Duodenal mucosa (tissue), 2 donors: ENCODE measurements around the gene OSBPL10.

Experiments used
- H3K27ac ChIP-seq: one replicate; pipeline ENCODE4 v1.7.0; 2013; ENCODE audit warnings: low read depth, low read length
- H3K27me3 ChIP-seq, 2 donors: one replicate each; pipeline ENCODE4 v1.7.0; 2013; ENCODE audit warnings: low read length in 2 of 2, control low read depth in 1 of 2; ENCODE audit not compliant: insufficient read depth in 2 of 2, control insufficient read depth in 1 of 2
- H3K36me3 ChIP-seq, 2 donors: one replicate each; pipeline ENCODE4 v1.7.0; 2013; ENCODE audit warnings: low read length in 2 of 2, control low read depth in 1 of 2; ENCODE audit not compliant: insufficient read depth in 2 of 2, control insufficient read depth in 1 of 2
- H3K4me1 ChIP-seq, 2 donors: one replicate each; pipeline ENCODE4 v1.7.0; 2013; ENCODE audit warnings: low read length in 2 of 2, control low read depth in 1 of 2; ENCODE audit not compliant: insufficient read depth in 2 of 2, control insufficient read depth in 1 of 2
- H3K4me3 ChIP-seq, 2 donors: one replicate each; pipeline ENCODE4 v1.7.0; 2013; ENCODE audit warnings: low read length in 2 of 2, low read depth in 1 of 2
- H3K9ac ChIP-seq, 2 donors: one replicate each; pipeline ENCODE4 v1.7.0; 2013; ENCODE audit warnings: low read length in 2 of 2, low read depth in 1 of 2
- H3K9me3 ChIP-seq, 2 donors: one replicate each; pipeline ENCODE4 v1.7.0; 2013; ENCODE audit warnings: low read length in 2 of 2, control low read depth in 1 of 2; ENCODE audit not compliant: control insufficient read depth in 1 of 2

The OSBPL10 gene

DNA sequence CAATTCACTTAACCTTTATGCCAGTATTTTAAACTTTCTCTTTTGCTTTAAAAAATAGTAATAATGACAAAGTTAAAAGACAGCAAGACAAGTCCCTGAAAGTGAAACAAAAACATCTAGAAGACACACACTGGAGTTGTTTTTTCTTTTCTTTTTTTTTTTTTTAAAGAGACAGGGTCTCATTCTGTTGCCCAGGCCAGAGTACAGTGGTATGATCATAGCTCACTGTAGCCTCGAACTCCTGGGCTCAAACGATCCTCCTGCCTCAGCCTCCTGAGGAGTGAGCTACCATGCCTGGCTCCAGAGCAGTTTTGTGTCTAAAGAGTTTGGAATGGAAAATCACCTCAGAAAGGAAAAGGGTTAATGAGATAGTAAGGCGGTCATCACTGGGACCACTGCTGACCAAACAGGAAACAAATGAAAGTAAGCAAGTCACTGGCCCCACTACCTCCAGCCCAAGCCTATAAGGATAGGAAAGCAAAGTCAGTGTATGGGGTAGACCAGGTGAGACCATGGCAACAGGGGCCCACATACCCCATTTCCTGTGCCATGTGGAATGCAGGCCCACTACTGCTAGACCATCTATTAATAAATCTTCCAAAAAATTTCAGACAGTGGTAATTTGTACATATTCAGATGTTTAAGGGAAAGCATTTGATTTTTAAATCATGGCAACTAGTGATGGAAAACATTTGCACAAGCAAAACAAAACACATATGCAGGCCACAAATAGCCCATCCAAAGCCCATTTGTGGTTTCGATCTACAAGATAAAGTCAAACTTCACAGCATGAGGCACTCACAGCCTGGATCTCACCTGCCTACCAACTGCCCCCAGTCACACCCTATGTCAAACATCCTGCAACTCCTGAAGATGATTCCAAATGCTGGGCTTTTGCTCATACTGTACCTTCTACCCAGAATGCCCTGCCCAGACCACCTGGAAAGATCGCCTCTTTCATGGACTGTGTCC lies 62.6 kb downstream of the OSBPL10 start:
- H3K4me1 ChIP-seq: peaks cover 17 to 40% of the 10 kb centered on the region in 2 donors
- no peak overlapping the region for H3K4me3 ChIP-seq
- no peak overlapping the region for H3K27ac ChIP-seq
- no peaks in the 10 kb centered on the region for H3K27me3 ChIP-seq
- H3K9me3 ChIP-seq: peaks cover 0 to 4% of the 10 kb centered on the region in 2 donors
- no peak overlapping the region for H3K9ac ChIP-seq
- no peaks in the 10 kb centered on the region for H3K36me3 ChIP-seq

DNA sequence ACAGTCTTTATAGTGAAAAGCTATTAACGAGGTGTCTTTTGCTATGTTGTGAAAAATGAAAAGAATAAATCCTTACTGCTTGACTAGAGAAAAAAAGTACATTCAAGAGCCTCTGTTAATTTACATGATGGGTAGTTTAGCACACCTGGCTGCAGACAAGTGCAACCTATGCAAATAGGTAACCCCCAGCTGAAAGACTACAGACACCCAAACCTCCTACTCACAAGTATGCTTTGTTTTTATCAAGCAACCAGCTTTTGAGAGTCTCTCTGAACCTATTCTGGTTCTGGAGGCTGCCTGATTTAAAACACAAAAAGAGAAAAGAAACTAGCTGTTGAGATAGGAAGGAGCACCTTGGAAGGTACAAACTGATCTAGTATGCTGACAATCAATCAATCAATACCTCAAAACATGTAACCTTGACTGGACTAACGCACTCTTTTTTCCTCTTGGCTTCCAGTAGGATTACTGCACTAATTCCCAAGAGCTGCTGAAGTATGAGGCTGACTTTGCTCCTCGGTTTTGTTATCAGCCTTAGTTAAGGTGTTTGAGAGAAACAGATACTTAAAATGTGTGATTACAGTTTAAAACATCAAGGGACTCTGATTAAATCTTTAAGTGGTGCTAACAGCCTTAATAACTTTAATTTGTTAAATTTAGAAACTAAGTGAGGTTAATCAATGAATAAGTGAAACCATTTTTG lies 63.6 kb downstream of the OSBPL10 start:
- peak overlapping the region; percentile 25 to 44 for H3K4me3 ChIP-seq
- H3K9me3 ChIP-seq: peaks cover 0 to 4% of the 10 kb centered on the region in 2 donors
- no peaks in the 10 kb centered on the region for H3K27me3 ChIP-seq
- no peak overlapping the region for H3K27ac ChIP-seq
- no peaks in the 10 kb centered on the region for H3K36me3 ChIP-seq
- peak overlapping the region; percentile 13 to 31 for H3K9ac ChIP-seq
- peaks cover 11 to 31% of the 10 kb centered on the region in 2 donors for H3K4me1 ChIP-seq

DNA sequence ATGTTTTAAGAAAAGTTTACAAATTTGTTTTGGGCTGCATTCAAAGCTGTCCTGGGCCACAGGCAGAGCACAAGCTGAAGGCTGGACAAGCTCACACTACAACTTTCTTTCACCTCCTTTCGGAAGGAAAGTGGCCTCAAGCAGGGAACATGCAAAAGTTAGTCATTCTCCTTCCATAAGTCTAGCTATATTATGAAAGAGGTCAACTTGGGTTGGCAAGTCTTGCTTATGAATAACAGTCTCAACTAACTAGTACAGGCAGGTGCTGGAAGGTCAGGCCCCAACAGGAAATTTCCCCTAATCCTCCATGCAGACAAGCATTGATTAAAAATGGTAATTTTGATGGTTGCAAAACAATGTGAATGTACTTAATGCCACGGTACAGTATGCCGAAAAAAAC lies 69.4 kb downstream of the OSBPL10 start:
- no peak overlapping the region for H3K4me3 ChIP-seq
- H3K36me3 ChIP-seq: no peaks in the 10 kb centered on the region
- peaks cover 0 to 10% of the 10 kb centered on the region in 2 donors for H3K4me1 ChIP-seq
- no peak overlapping the region for H3K27ac ChIP-seq
- H3K9ac ChIP-seq: no peak overlapping the region
- no peaks in the 10 kb centered on the region for H3K27me3 ChIP-seq
- no peaks in the 10 kb centered on the region for H3K9me3 ChIP-seq

DNA sequence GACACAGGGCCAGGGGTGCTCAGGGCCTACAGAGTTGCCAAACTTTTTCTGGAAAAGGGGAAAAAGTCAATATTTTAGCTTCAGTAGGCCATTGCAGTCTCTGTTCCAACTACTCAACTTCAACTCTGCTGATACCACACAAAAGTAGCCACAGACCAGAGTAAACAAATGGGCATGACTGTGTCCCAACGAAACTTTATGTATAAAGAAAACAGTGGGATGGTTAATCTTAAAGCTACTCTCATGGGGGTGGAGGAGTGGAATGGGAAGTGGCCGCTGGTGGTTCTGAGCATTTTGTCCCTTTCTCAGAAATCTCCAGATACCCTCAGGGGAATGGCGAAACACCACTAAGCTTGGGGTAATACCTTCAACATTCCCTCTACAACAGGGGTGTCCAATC lies 69.9 kb downstream of the OSBPL10 start:
- H3K4me3 ChIP-seq: no peak overlapping the region
- H3K9ac ChIP-seq: no peak overlapping the region
- H3K27me3 ChIP-seq: no peaks in the 10 kb centered on the region
- no peak overlapping the region for H3K27ac ChIP-seq
- H3K36me3 ChIP-seq: no peaks in the 10 kb centered on the region
- no peaks in the 10 kb centered on the region for H3K9me3 ChIP-seq
- peaks cover 0 to 8% of the 10 kb centered on the region in 2 donors for H3K4me1 ChIP-seq

- no peaks in the 10 kb centered on the region for H3K9me3 ChIP-seq
- H3K9ac ChIP-seq: no peak overlapping the region
- no peaks in the 10 kb centered on the region for H3K27me3 ChIP-seq
- H3K27ac ChIP-seq: no peak overlapping the region
- H3K36me3 ChIP-seq: no peaks in the 10 kb centered on the region
- no peak overlapping the region for H3K4me3 ChIP-seq
- H3K4me1 ChIP-seq: peaks cover 2 to 8% of the 10 kb centered on the region in 2 donors
These were observed 71.6 kb downstream of the OSBPL10 start for GRCh38 chr3:31909455-31909854.

DNA sequence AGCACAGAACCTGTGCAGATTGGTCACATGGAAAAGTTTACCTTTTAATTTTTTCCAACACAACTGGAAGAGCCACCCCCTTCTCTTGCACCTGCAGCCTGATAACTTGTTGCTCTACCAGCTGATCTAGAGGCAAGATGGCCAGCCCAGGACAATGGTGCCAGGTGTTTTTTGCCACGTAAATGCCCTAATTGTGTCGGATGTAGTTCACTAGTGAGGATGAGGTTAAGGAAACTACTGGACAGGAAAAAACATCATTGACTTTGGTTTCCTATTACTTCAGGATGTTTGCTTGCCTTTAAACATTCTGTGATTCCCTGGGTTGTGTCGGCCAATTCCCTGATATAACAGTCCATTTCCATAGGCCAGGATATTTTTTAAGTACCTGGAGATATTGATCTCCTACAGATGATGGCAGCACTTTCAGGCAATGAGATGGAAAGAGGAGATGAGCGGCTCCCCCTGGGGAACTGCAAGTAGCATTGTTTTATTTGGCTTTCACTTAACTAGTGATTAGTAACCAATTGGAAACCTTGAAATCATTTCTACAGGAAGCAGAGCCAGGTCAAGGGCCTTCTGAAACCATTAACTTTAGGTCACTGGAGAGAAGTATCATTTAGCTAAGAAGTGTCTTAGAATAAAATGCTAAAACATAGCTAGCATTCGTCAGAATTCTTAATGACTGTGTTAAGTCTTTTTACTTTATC lies 72.5 kb downstream of the OSBPL10 start:
- H3K27me3 ChIP-seq: no peaks in the 10 kb centered on the region
- H3K4me1 ChIP-seq: peaks cover 3 to 8% of the 10 kb centered on the region in 2 donors
- no peaks in the 10 kb centered on the region for H3K36me3 ChIP-seq
- H3K27ac ChIP-seq: no peak overlapping the region
- H3K4me3 ChIP-seq: no peak overlapping the region
- H3K9ac ChIP-seq: no peak overlapping the region
- no peaks in the 10 kb centered on the region for H3K9me3 ChIP-seq

DNA sequence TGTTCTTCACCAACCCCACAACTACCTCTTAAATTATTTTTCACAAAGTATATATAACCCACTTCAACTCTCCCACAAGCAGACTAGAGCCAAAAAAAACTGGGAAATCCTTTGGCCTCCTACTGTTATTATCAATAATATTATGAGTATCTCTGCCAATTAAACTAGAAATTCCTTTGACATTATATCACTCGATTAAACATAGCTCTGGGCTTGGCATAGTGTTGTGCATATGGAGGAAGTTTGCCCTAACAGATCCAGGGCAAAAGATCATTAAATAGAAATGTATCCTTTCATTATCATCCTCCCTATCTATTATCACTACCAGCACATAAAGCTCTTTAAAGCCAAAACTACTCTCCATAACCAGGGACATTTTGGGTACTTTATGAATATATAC lies 74.9 kb downstream of the OSBPL10 start:
- no peaks in the 10 kb centered on the region for H3K27me3 ChIP-seq
- no peaks in the 10 kb centered on the region for H3K9me3 ChIP-seq
- H3K4me3 ChIP-seq: no peak overlapping the region
- H3K4me1 ChIP-seq: peaks cover 3 to 8% of the 10 kb centered on the region in 2 donors
- no peaks in the 10 kb centered on the region for H3K36me3 ChIP-seq
- no peak overlapping the region for H3K9ac ChIP-seq
- no peak overlapping the region for H3K27ac ChIP-seq

- H3K9me3 ChIP-seq: no peaks in the 10 kb centered on the region
- H3K9ac ChIP-seq: no peak overlapping the region
- H3K27ac ChIP-seq: no peak overlapping the region
- no peaks in the 10 kb centered on the region for H3K36me3 ChIP-seq
- no peak overlapping the region for H3K4me3 ChIP-seq
- no peaks in the 10 kb centered on the region for H3K27me3 ChIP-seq
- H3K4me1 ChIP-seq: peaks cover 3% of the 10 kb centered on the region in 2 donors
These were observed 77.2 kb downstream of the OSBPL10 start for GRCh38 chr3:31903686-31904431.

DNA sequence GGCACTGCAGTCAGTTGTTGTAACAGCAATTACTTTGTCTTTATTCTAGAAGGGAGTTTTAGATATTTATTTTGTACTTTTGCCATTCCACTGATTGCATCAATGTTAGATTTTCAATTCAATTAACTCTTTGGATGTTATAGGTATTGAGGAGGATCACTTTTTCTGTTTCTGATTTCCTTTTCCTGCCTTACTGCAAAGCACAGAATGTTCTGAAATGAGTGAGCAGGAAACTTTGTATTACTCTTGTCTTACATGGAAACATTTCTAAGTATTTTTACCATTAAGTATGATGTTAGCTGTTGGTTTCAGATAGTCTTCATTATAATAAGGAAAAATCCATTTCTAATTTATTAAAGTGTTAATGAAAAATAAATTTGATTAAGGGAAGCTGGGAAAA lies 80.5 kb downstream of the OSBPL10 start:
- Histone ChIP-seq H3K4me1 (peaks cover 0 to 3% of the 10 kb centered on the region in 2 donors), H3K36me3 (no peaks in the 10 kb centered on the region), H3K9me3 (no peaks in the 10 kb centered on the region), H3K4me3 (no peak overlapping the region), H3K27me3 (no peaks in the 10 kb centered on the region), H3K27ac (no peak overlapping the region), H3K9ac (no peak overlapping the region)
